RWPE2 (cell line): Measurements from ENCODE around the gene ASIC2.

Experiments used
- ATAC-seq: fragments of 200-7000 bp; cut with Tn5 transposase; 3 replicates; pipeline ENCODE4 v1.9.1; 2021; ENCODE audit warnings: low read depth
- DNase-seq: peaks from one replicate; pipeline ENCODE4 v3.0.0-alpha.2; 2020; ENCODE audit warnings: low spot score
- H3K27ac ChIP-seq: fragments of 450-650 bp; 2 replicates; pipeline ENCODE4 v1.5.1; 2017; ENCODE audit warnings: mild to moderate bottlenecking; ENCODE audit not compliant: poor library complexity, severe bottlenecking
- H3K27me3 ChIP-seq: fragments of 250-450 bp; sonication (Bioruptor Pico); 2 replicates; pipeline ENCODE4 v1.5.1; 2021; ENCODE audit warnings: mild to moderate bottlenecking, moderate library complexity; ENCODE audit not compliant: insufficient read depth, poor library complexity, severe bottlenecking
- H3K36me3 ChIP-seq: fragments of 250-450 bp; sonication (Bioruptor Pico); 2 replicates; pipeline ENCODE4 v1.5.1; 2020; ENCODE audit warnings: low read depth, mild to moderate bottlenecking, moderate library complexity
- H3K4me1 ChIP-seq: fragments of 250-450 bp; sonication (Bioruptor Pico); 2 replicates; pipeline ENCODE4 v1.5.1; 2021; ENCODE audit warnings: mild to moderate bottlenecking, moderate library complexity; ENCODE audit not compliant: insufficient read depth, poor library complexity, severe bottlenecking
- H3K4me3 ChIP-seq: fragments of 250-450 bp; sonication (Bioruptor Pico); 2 replicates; pipeline ENCODE4 v1.5.1; 2021; ENCODE audit warnings: mild to moderate bottlenecking, moderate library complexity; ENCODE audit not compliant: severe bottlenecking
- H3K9me3 ChIP-seq: fragments of 250-450 bp; sonication (Bioruptor Pico); 2 replicates; pipeline ENCODE4 v1.5.1; 2021; ENCODE audit warnings: mild to moderate bottlenecking, moderate library complexity; ENCODE audit not compliant: severe bottlenecking
- TF ChIP-seq, protein P1 (sequence below): fragments of 450-650 bp; IDR thresholded peaks from one replicate; pipeline ENCODE4 v1.5.1; 2017; ENCODE audit warnings: mild to moderate bottlenecking, moderate library complexity; ENCODE audit not compliant: poor library complexity, severe bottlenecking

The ASIC2 gene

DNA sequence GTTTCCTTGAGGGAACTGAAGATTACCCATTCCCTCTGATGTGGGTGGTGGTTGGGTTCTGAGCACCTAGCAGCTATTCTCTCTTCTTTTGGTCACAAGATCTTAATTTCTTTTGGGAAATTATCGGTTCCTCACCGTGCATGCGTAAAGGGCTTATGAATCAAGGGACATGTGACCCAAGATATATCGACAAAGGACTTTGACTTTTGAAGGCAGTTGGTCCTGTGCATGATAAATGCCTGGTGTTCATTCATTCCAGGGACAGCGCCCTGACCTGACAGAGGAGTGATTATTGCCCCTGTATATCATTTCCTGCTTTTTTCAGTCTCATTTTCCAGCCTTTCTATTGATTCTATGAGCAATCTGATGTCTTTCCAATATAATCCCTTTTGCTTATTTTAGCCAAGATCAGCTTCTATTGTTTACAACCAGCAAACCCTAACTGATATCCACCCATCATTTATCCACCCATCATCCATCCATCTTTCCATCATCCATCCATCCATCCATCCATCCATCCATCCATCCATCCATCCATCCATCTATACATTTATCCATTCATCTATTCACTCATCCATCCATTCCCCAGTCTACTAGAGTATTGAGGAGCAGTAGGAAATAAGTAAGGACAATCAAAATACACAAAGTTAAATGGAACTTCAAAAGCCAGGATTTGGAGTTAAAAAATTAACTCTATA lies 25.1 kb downstream of the ASIC2 start:
- ATAC-seq (no peak), DNase-seq (no peak)
- H3K27ac ChIP-seq, result peak overlapping the region; percentile 93
- H3K4me3 ChIP-seq, result no peak overlapping the region
- no peaks in the 10 kb centered on the region for H3K27me3 ChIP-seq
- H3K36me3 ChIP-seq, result no peaks in the 10 kb centered on the region
- H3K4me1 ChIP-seq, result peaks cover 17% of the 10 kb centered on the region
- TF ChIP-seq, protein P1, sequence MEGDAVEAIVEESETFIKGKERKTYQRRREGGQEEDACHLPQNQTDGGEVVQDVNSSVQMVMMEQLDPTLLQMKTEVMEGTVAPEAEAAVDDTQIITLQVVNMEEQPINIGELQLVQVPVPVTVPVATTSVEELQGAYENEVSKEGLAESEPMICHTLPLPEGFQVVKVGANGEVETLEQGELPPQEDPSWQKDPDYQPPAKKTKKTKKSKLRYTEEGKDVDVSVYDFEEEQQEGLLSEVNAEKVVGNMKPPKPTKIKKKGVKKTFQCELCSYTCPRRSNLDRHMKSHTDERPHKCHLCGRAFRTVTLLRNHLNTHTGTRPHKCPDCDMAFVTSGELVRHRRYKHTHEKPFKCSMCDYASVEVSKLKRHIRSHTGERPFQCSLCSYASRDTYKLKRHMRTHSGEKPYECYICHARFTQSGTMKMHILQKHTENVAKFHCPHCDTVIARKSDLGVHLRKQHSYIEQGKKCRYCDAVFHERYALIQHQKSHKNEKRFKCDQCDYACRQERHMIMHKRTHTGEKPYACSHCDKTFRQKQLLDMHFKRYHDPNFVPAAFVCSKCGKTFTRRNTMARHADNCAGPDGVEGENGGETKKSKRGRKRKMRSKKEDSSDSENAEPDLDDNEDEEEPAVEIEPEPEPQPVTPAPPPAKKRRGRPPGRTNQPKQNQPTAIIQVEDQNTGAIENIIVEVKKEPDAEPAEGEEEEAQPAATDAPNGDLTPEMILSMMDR, result no peak
- H3K9me3 ChIP-seq, result no peaks in the 10 kb centered on the region

DNA sequence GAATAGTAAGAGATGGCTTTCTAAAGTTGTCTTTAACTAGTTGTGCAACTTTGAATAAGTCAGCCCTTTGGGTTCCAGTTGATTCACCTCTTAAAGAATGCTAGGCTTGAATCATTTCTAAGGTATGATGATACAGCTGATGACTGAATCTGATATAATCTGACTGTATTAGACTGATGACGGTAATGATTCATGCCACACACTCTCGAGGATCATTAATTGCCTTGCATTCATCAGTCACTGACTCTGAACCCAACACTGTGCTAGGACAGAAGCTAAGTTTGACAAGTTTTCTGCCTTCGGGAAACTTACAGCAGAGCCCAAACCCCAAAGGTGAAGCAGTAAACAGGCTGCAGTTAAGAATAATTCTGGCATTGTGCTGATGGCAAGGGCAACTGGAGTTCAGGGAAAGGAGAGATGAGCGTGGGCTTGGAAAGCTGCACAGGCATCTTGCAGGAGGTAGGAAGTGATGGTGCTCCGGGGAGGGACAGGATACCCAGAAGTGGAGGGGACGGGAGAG lies 25.8 kb downstream of the ASIC2 start:
- ATAC-seq (peak; percentile 98), DNase-seq (no peak)

DNA sequence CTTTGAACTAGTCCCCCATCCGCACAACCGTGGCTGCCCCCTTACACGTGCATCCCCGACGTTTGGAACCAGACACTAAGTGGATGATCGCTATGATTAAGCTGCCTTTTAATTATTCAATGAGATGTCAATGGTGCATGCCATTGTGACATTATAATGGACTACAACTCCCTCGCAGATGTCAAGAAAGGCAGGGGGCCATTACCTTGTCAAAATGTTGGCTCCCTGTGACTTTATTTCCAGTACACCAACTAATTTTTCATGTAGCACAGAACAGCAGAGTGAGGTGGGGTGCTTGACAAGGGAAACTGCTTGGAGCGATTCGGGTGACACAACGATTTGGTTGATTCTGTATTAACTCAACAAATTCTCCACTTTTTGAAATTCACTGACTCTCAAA lies 26.5 kb downstream of the ASIC2 start:
- TF ChIP-seq, protein P1, result no peak
- no peak for DNase-seq
- Histone ChIP-seq H3K9me3 (no peaks in the 10 kb centered on the region), H3K27ac (peak overlapping the region; percentile 93), H3K4me1 (peaks cover 17% of the 10 kb centered on the region), H3K4me3 (no peak overlapping the region), H3K36me3 (no peaks in the 10 kb centered on the region), H3K27me3 (no peaks in the 10 kb centered on the region)
- ATAC-seq, result no peak

More for the DNA sequence above, 25.8 kb downstream of the ASIC2 start:
- peak overlapping the region; percentile 93 for H3K27ac ChIP-seq
- H3K27me3 ChIP-seq, result no peaks in the 10 kb centered on the region
- H3K4me1 ChIP-seq, result peaks cover 17% of the 10 kb centered on the region
- H3K9me3 ChIP-seq, result no peaks in the 10 kb centered on the region
- H3K36me3 ChIP-seq, result no peaks in the 10 kb centered on the region
- no peak overlapping the region for H3K4me3 ChIP-seq
- TF ChIP-seq, protein P1, result no peak

DNA sequence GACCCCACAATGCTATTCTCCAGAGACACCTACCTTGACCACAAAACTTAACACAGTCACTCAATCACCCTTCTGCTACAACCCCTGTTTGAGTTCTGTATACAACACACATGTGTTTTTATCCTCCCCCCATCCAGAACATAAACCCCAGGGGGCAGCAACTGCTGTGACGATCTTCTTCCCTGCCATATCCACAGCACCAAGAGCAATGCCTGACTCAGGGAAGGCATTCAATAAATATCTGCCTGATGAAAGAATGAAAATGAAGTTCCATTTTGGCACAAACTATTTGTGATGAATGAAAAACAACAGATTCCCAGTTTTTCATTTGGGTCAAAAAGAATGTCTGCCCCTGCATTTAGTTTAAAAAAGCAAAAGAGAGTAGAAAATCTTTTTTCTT lies 27.0 kb downstream of the ASIC2 start:
- ATAC-seq (no peak), DNase-seq (no peak)
- TF ChIP-seq, protein P1, result no peak
- Histone ChIP-seq H3K9me3 (no peaks in the 10 kb centered on the region), H3K27me3 (no peaks in the 10 kb centered on the region), H3K36me3 (no peaks in the 10 kb centered on the region), H3K4me3 (no peak overlapping the region), H3K4me1 (peaks cover 17% of the 10 kb centered on the region), H3K27ac (peak overlapping the region; percentile 93)

DNA sequence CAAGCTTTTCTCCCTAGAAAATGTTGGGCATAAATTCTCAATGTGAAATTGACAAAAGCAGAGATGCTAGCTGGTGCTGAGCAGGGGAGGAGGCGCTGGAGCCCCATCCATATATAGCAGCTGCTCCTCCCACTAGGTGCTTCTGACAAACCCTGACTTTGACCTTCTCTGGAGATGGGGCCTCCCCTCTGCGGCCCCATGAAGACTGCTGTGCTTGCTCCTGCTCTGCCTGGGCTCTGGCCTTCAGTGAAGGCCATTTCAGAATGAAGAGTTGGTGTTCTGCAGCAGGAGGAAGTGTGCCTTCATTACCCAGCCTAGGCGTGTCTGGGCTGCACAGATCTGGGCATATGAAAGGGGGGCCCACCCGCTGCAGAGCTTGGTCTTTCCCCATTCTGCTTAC lies 29.7 kb downstream of the ASIC2 start:
- H3K27ac ChIP-seq, result no peak overlapping the region
- no peak overlapping the region for H3K4me3 ChIP-seq
- no peaks in the 10 kb centered on the region for H3K36me3 ChIP-seq
- H3K27me3 ChIP-seq, result no peaks in the 10 kb centered on the region
- no peaks in the 10 kb centered on the region for H3K9me3 ChIP-seq
- ATAC-seq, result no peak
- TF ChIP-seq, protein P1, result no peak
- DNase-seq, result no peak
- H3K4me1 ChIP-seq, result peaks cover 17% of the 10 kb centered on the region
